Esophagus muscularis mucosa (tissue), 3 donors: ENCODE results near the gene EPHB2.

Experiments
- POLR2AphosphoS5 ChIP-seq, 2 donors: sonication (generic); formaldehyde crosslinking; IDR thresholded peaks; one replicate each; pipeline ENCODE4 v1.6.1; 2017; ENCODE audit warnings: antibody characterized with exemption in 2 of 2
- TF ChIP-seq, protein P1 (sequence below), 3 experiments: fragments of 200-600 bp in 2 of 3; fragments of 450-650 bp in 1 of 3; sonication (generic) in 2 of 3; IDR thresholded peaks; one replicate each; pipeline ENCODE4 v1.5.1; 2017 to 2019; ENCODE audit warnings: antibody characterized with exemption in 3 of 3, mild to moderate bottlenecking in 2 of 3, moderate library complexity in 1 of 3

DNA sequence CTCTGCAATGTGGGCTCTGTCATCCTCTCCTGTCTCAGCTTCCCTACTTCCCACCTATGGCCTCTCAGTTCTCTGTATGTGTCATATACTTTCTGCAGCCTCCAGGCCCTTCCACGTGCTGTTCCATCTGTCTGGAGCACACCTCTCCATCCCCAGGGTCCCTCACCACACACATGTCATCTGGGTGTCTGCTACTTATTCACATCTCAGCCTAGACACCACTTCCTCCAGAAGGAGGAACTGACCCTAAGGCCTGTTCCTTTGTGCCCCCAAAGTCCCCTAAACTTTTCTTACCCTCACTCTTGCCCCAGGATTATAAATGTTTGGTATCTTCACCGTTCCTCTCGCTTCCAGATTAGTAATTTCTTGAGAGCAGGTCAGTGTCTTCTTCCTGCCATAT, 251.9 kb downstream of the EPHB2 start:
- TF ChIP-seq POLR2AphosphoS5 (IDR thresholded peaks at IDR 0.05): no peak
- TF ChIP-seq, protein P1, sequence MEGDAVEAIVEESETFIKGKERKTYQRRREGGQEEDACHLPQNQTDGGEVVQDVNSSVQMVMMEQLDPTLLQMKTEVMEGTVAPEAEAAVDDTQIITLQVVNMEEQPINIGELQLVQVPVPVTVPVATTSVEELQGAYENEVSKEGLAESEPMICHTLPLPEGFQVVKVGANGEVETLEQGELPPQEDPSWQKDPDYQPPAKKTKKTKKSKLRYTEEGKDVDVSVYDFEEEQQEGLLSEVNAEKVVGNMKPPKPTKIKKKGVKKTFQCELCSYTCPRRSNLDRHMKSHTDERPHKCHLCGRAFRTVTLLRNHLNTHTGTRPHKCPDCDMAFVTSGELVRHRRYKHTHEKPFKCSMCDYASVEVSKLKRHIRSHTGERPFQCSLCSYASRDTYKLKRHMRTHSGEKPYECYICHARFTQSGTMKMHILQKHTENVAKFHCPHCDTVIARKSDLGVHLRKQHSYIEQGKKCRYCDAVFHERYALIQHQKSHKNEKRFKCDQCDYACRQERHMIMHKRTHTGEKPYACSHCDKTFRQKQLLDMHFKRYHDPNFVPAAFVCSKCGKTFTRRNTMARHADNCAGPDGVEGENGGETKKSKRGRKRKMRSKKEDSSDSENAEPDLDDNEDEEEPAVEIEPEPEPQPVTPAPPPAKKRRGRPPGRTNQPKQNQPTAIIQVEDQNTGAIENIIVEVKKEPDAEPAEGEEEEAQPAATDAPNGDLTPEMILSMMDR (IDR thresholded peaks at IDR 0.05): no peak
